ENCODE results near the gene SMIM44. TPM values are rescaled to one million over a fixed set of nuclear protein-coding genes. Genes with fewer than 3 reads are reported as not detected.
"Not testable (repeated sequence)": the region's sequence is repeated elsewhere in the genome, so short reads cannot be mapped to it uniquely, and the experiment has no call there.

SMIM44 gene
- total and polyA plus RNA-seq, 4 donors = not detected

- H3K9me3 ChIP-seq (ENCODE audit: control insufficient read depth, low read length) = no peaks in the 10 kb centered on the region
- intact Hi-C loops (cut with DNase I) = no loop called here
Observed at GRCh38 chr19:3513229-3514140, 30.2 kb upstream of the SMIM44 start.

DNA sequence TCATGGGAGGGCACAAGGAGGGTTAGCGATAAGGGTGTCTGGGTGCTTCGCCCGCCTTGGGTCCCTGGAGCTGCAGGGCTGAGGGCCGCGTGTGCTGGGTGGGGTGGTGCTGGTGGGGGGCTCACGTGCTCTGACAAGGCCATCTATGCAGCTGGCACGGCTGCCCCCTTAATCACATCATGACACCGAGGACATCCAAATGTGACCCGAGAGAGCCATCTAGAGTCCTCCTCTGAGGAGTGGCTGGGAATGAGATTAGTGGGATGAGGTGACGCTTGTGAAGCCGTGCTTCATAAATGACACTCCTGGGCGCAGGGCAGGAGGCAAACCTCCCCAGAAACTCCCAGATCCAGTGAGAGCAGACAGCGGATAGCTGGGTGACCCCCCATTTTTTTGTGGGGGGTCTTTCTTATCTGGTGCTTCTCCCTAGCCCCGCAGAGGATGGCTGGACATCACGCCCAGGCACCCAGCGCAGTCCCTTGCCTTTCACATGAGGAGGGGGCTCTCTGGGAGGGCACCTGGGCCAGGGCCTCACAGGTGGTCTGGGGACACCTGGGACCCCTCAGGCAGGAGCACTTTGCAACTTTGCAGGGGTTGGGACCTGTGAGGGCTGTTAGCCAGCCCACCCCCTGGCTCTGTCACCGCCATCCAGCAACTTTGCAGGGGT, 29.5 kb upstream of the SMIM44 start:
- Histone ChIP-seq H3K27ac (ENCODE audit: low read depth in 1 of 2, low read length in 2 of 2) (no peak overlapping the region), H3K9me3 (ENCODE audit: control insufficient read depth, low read length) (no peaks in the 10 kb centered on the region), H3K4me3 (ENCODE audit: low read length in 2 of 2) (no peak overlapping the region), H3K4me1 (ENCODE audit: control insufficient read depth in 1 of 2, insufficient read depth in 2 of 2, low read length in 2 of 2) (no peaks in the 10 kb centered on the region), H3K36me3 (ENCODE audit: control insufficient read depth in 1 of 2, insufficient read depth in 2 of 2, low read length in 1 of 2) (peaks cover 0 to 2% of the 10 kb centered on the region in 2 donors), H3K27me3 (ENCODE audit: control insufficient read depth in 1 of 2, insufficient read depth in 2 of 2, low read length in 1 of 2) (no peaks in the 10 kb centered on the region)
- no peak for ATAC-seq (ENCODE audit: low FRiP score)
- DNase-seq = no peak
- intact Hi-C loops (cut with DNase I) = no loop called here
- 73 to 83% methylated on average over 17 of the region's 17 CpGs for WGBS, 2 donors

More at GRCh38 chr19:3513229-3514140, 30.2 kb upstream of the SMIM44 start:
- Histone ChIP-seq H3K27me3 (ENCODE audit: control insufficient read depth in 1 of 2, insufficient read depth in 2 of 2, low read length in 1 of 2) (no peaks in the 10 kb centered on the region), H3K36me3 (ENCODE audit: control insufficient read depth in 1 of 2, insufficient read depth in 2 of 2, low read length in 1 of 2) (peaks cover 0 to 2% of the 10 kb centered on the region in 2 donors), H3K4me1 (ENCODE audit: control insufficient read depth in 1 of 2, insufficient read depth in 2 of 2, low read length in 2 of 2) (no peaks in the 10 kb centered on the region), H3K4me3 (ENCODE audit: low read length in 2 of 2) (no peak overlapping the region), H3K27ac (ENCODE audit: low read depth in 1 of 2, low read length in 2 of 2) (no peak overlapping the region)
- 68 to 72% methylated on average over 23 of the region's 23 CpGs for WGBS, 2 donors
- DNase-seq = no peak
- no peak for ATAC-seq (ENCODE audit: low FRiP score)

- H3K4me1 ChIP-seq (ENCODE audit: control insufficient read depth in 1 of 2, insufficient read depth in 2 of 2, low read length in 2 of 2) = no peaks in the 10 kb centered on the region
- WGBS, 2 donors = 76% methylated on average over 26 of the region's 26 CpGs
Observed at GRCh38 chr19:3511506-3512251, 28.4 kb upstream of the SMIM44 start.

GRCh38 chr19:3510727-3511126, 27.5 kb upstream of the SMIM44 start:
- Histone ChIP-seq H3K4me1 (ENCODE audit: control insufficient read depth in 1 of 2, insufficient read depth in 2 of 2, low read length in 2 of 2) (no peaks in the 10 kb centered on the region), H3K4me3 (ENCODE audit: low read length in 2 of 2) (no peak overlapping the region), H3K27me3 (ENCODE audit: control insufficient read depth in 1 of 2, insufficient read depth in 2 of 2, low read length in 1 of 2) (no peaks in the 10 kb centered on the region), H3K36me3 (ENCODE audit: control insufficient read depth in 1 of 2, insufficient read depth in 2 of 2, low read length in 1 of 2) (peaks cover 0 to 2% of the 10 kb centered on the region in 2 donors), H3K9me3 (ENCODE audit: control insufficient read depth, low read length) (no peaks in the 10 kb centered on the region), H3K27ac (ENCODE audit: low read depth in 1 of 2, low read length in 2 of 2) (no peak overlapping the region)
- DNase-seq = no peak
- no peak for ATAC-seq (ENCODE audit: low FRiP score)
- 84 to 93% methylated on average over 20 to 22 of the region's 22 CpGs for WGBS, 2 donors
- intact Hi-C loops (cut with DNase I) = no loop called here

More at GRCh38 chr19:3511506-3512251, 28.4 kb upstream of the SMIM44 start:
- no peak for DNase-seq
- intact Hi-C loops (cut with DNase I) = no loop called here
- H3K27ac ChIP-seq (ENCODE audit: low read depth in 1 of 2, low read length in 2 of 2) = no peak overlapping the region
- H3K27me3 ChIP-seq (ENCODE audit: control insufficient read depth in 1 of 2, insufficient read depth in 2 of 2, low read length in 1 of 2) = no peaks in the 10 kb centered on the region
- no peaks in the 10 kb centered on the region for H3K9me3 ChIP-seq (ENCODE audit: control insufficient read depth, low read length)
- ATAC-seq (ENCODE audit: low FRiP score) = no peak
- peaks cover 0 to 2% of the 10 kb centered on the region in 2 donors for H3K36me3 ChIP-seq (ENCODE audit: control insufficient read depth in 1 of 2, insufficient read depth in 2 of 2, low read length in 1 of 2)
- H3K4me3 ChIP-seq (ENCODE audit: low read length in 2 of 2) = no peak overlapping the region

GRCh38 chr19:3509566-3509989, 26.3 kb upstream of the SMIM44 start:
- peaks cover 0 to 2% of the 10 kb centered on the region in 2 donors for H3K36me3 ChIP-seq (ENCODE audit: control insufficient read depth in 1 of 2, insufficient read depth in 2 of 2, low read length in 1 of 2)
- no peaks in the 10 kb centered on the region for H3K9me3 ChIP-seq (ENCODE audit: control insufficient read depth, low read length)
- intact Hi-C loops (cut with DNase I) = no loop called here
- ATAC-seq (ENCODE audit: low FRiP score) (no peak), DNase-seq (no peak)
- H3K27ac ChIP-seq (ENCODE audit: low read depth in 1 of 2, low read length in 2 of 2) = no peak overlapping the region
- H3K4me1 ChIP-seq (ENCODE audit: control insufficient read depth in 1 of 2, insufficient read depth in 2 of 2, low read length in 2 of 2) = no peaks in the 10 kb centered on the region
- no peak overlapping the region for H3K4me3 ChIP-seq (ENCODE audit: low read length in 2 of 2)
- 85 to 86% methylated on average over 15 of the region's 15 CpGs for WGBS, 2 donors
- no peaks in the 10 kb centered on the region for H3K27me3 ChIP-seq (ENCODE audit: control insufficient read depth in 1 of 2, insufficient read depth in 2 of 2, low read length in 1 of 2)

GRCh38 chr19:3508771-3509535, 25.7 kb upstream of the SMIM44 start:
- H3K4me1 ChIP-seq (ENCODE audit: control insufficient read depth in 1 of 2, insufficient read depth in 2 of 2, low read length in 2 of 2) = no peaks in the 10 kb centered on the region
- DNase-seq (no peak), ATAC-seq (ENCODE audit: low FRiP score) (no peak)
- no peaks in the 10 kb centered on the region for H3K9me3 ChIP-seq (ENCODE audit: control insufficient read depth, low read length)
- peaks cover 0 to 2% of the 10 kb centered on the region in 2 donors for H3K36me3 ChIP-seq (ENCODE audit: control insufficient read depth in 1 of 2, insufficient read depth in 2 of 2, low read length in 1 of 2)
- no peak overlapping the region for H3K27ac ChIP-seq (ENCODE audit: low read depth in 1 of 2, low read length in 2 of 2)
- H3K4me3 ChIP-seq (ENCODE audit: low read length in 2 of 2) = no peak overlapping the region
- WGBS, 2 donors = 74 to 80% methylated on average over 20 to 23 of the region's 23 CpGs
- H3K27me3 ChIP-seq (ENCODE audit: control insufficient read depth in 1 of 2, insufficient read depth in 2 of 2, low read length in 1 of 2) = no peaks in the 10 kb centered on the region
- intact Hi-C loops (cut with DNase I) = no loop called here

GRCh38 chr19:3508121-3508661, 24.9 kb upstream of the SMIM44 start:
- H3K4me1 ChIP-seq (ENCODE audit: control insufficient read depth in 1 of 2, insufficient read depth in 2 of 2, low read length in 2 of 2); H3K9me3 ChIP-seq (ENCODE audit: control insufficient read depth, low read length); DNase-seq; H3K4me3 ChIP-seq (ENCODE audit: low read length in 2 of 2); intact Hi-C loops (cut with DNase I); H3K27ac ChIP-seq (ENCODE audit: low read depth in 1 of 2, low read length in 2 of 2); H3K27me3 ChIP-seq (ENCODE audit: control insufficient read depth in 1 of 2, insufficient read depth in 2 of 2, low read length in 1 of 2); H3K36me3 ChIP-seq (ENCODE audit: control insufficient read depth in 1 of 2, insufficient read depth in 2 of 2, low read length in 1 of 2); ATAC-seq (ENCODE audit: low FRiP score): not testable (repeated sequence)
- WGBS, 2 donors = 93 to 94% methylated on average over 18 of the region's 18 CpGs

Measured in aorta (tissue), 5 donors.